Neural progenitor cell (in vitro differentiated cells): ENCODE data around the gene LTBP2.

Experiments used
- CTCF ChIP-seq: fragments of 200-600 bp; sonication (generic); IDR thresholded peaks from 2 replicates; pipeline ENCODE4 v1.5.1; 2017; ENCODE audit warnings: antibody characterized with exemption, mild to moderate bottlenecking
- EZH2 ChIP-seq: fragments of 200-600 bp; sonication (generic); IDR thresholded peaks from 2 replicates; pipeline ENCODE4 v1.6.1; 2017; ENCODE audit warnings: antibody characterized with exemption, mild to moderate bottlenecking, moderate library complexity

GRCh38 chr14:74638066-74638465, 26.0 kb upstream of the LTBP2 start:
- no peak for TF ChIP-seq EZH2
- no peak for TF ChIP-seq CTCF
